Activated CD4-positive, alpha-beta T cell treated with anti-CD3 and anti-CD28 coated beads for 1 hour (primary cell): ENCODE results near the gene AIG1.
A peak's percentile ranks its signal among the peaks of the same experiment; 100 is the strongest.
"Not testable (repeated sequence)": the region's sequence is repeated elsewhere in the genome, so short reads cannot be mapped to it uniquely, and the experiment has no call there.

Source experiments
- DNase-seq: peaks from one replicate; pipeline ENCODE4 v3.0.0-alpha.2; 2020

Gene AIG1

DNA sequence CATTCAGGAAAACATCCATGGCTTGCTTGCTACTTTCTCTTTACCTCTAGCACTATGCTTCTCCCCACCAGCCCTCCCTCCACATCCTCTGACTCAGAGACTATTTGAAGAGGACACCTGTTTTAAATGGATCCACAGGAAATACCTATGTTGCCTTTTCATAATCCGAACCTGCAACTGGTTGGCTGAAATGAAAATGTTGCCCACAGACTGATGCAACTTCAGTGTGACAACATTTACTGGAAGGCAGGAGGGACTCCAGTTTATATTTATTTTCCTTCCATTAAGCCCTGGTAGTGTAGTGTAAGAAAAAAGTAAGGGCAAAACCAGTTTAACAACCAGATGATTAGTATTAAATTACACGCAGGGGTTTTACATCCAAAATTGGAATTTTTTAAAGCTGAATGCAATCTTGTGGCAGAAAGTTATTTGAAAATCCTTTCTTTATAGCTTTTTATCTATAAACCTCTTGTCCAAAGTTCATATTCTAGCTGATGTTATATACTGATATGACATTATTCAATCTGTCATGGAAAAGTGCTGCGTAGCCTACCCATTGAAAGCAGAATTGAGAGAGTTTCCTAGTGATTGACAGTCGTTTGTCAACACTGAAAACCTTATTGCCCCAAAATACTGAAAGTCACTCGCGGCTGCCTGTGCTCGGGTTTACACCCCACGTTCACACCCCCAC is 881 bp upstream of the AIG1 start:
- no peak for DNase-seq

DNA sequence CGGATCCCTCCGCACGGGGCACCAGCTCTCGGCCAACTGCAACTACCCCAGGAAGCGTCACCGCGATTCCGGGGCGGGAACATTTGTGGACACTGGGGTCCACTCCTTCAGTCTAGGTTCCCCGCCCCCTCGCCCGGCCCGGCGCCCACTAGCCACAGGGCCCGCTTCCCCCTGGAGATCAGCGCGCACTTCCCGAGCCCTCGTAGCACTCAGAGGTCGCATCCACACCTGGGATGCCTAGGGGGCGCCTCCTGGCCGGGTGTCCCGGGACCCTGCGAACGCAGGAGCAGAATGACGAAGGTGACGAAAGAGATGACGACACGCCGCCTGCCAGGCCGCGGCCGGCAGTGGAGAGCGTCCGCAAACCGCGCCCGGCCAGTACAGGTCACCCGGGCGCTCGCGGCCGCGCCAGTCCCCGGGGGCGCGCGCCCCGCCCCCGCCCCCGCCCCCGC is 309 bp upstream of the AIG1 start:
- DNase-seq, result peak; percentile 57

- no peak for DNase-seq
Measured at GRCh38 chr6:143061597-143062385, 1.1 kb downstream of the AIG1 start.

DNA sequence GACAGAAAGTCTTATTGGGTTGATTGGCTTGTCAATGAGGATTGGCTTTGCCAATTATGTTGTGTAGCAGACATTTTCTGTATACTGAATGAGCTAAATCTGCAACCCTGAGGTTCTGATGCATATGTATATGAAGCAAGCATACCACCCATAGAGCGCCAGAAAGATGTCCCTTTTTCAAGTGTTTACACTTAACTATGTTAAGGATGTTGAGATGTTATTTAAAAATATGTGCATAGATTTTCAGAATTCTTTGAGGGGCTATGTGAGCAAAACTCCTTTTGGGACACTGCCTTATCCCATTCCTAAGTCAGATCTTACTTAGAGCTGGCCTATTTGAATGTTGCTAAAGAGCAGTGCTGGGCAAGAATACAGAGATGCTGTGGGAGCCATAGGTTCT is 1.9 kb downstream of the AIG1 start:
- DNase-seq, result no peak

DNA sequence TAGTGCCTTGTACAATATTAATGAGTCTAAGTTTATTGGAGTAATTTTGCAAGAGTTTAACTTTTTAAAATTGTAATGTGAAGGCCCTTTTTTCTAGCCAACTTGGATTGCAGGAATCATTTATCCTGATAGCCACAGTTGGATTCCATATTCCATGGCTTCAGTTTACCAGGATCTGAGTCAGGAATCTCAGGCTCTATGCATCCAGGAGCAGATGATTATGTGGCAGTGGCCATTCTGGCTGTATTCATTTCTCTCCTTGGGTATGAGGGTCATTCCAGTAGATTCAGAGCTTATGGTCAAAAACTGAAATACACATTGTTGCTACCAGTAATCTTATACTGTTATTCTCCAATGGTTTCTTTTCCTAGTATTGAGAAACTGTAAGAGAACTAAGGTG is 2.9 kb downstream of the AIG1 start:
- DNase-seq, result no peak

- DNase-seq, result no peak
Measured at GRCh38 chr6:143064271-143064670, 3.6 kb downstream of the AIG1 start.

- no peak for DNase-seq
Measured at GRCh38 chr6:143064951-143065683, 4.4 kb downstream of the AIG1 start.

DNA sequence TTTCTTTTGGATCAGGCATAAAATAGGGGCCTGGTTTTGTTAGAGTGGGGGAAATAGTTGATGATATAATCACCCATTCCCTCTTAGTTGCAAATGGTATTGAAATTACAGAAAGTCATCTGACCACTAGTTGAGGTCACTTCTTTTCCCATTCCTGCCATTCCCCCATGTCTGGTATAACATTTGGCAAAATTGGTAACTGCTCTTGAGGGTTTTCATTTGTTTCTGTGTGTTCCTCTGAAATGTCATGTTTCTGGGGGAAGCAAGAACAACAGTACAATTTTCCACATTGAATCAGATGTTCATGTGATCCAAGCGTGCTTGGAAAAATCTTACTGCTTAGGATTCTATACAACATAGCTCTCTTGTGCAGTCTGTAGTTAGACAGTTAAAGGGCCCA is 7.3 kb downstream of the AIG1 start:
- DNase-seq, result no peak

- no peak for DNase-seq
Measured at GRCh38 chr6:143074101-143074500, 13.4 kb downstream of the AIG1 start.

GRCh38 chr6:143074670-143075318 is 14.1 kb downstream of the AIG1 start:
- no peak for DNase-seq

DNA sequence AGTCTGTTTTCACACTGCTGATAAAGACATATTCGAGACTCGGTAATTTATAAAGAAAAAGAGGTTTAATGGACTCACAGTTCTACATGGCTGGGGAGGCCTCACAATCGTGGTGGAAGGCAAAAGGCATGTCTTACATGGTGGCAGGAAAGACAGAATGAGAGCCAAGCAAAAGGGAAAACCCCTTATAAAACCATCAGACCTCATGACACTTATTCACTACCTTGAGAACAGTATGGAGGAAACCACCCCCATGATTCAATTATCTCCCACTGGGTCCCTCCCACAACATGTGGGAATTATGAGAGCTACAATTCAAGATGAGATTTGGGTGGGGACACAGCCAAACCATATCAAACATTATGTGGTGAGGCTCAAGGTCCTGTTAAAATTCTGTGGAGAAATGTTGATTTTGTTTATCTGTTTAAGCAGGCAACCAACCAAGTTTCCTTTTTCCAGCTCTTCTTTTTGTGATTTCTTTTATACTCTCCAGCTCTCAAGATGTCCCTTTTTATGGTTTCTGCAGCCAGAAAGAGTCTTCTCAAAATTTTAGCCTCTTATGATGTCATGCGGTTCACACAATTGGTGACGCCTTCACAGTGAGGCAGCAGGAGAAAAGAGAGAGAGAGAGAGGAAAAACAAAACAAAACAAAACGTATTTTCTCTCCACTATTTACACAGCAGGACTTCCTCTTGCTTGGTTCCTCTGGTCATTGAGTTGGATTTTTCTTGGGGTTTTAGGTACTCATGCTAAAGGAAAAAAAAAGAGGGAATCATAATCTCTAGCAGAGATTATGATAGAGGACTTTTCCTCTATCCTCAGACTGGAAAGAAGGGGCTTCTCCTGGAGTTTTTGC is 18.0 kb downstream of the AIG1 start:
- DNase-seq, result no peak

DNA sequence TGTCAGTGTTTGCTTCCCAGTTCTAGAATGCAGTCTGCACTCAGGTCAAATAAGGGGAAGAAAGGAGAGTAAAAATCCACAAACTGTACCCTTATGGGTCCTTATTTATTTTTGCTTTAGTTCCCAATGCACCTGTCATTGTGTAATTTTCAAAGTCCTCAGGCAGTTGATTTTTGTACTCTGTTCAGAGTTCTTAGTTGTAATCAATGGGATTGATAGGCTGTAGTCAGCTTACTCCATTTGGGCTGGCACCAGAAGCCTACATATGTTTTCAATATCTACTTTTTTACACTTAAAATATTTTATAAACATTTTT is 18.6 kb downstream of the AIG1 start:
- DNase-seq, result no peak

DNA sequence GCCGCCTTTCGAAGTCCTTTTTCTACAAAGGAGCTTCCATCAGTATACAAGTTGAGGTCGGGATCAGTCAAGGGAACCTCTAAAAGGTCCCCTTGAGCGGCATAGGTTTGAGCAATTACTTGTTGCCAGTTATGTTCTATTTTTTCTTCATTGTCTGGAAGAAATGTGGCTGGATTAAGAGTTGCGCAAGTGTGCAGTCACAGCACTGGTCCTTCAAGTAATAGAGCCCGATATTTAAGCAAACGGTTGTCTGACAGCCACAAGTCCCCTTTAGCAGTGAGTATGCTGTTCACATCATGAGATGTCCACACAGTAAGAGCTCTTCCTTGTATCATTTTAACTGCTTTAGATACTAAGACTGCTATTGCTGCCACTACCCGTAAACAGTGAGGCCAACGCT is 21.6 kb downstream of the AIG1 start:
- not testable (repeated sequence) for DNase-seq

DNA sequence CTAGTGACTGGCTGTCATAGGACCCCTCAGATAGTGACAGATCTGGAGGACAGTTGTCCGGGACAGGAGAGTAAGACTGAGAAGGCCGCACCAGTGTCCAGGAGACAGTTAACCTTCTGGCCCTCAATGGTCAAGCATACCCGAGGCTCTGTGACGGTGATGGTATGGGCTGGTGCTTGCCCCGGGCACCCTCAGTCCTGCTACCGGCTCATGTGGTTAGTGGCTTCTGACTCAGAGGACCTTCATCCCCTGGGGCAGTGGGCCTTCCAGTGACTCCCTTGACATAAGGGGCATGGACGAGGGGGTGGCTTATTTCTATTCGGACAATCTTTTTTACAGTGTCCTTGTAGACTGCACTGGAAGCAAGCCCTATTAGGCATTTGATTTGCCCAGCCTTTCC is 23.3 kb downstream of the AIG1 start:
- DNase-seq, result not testable (repeated sequence)

DNA sequence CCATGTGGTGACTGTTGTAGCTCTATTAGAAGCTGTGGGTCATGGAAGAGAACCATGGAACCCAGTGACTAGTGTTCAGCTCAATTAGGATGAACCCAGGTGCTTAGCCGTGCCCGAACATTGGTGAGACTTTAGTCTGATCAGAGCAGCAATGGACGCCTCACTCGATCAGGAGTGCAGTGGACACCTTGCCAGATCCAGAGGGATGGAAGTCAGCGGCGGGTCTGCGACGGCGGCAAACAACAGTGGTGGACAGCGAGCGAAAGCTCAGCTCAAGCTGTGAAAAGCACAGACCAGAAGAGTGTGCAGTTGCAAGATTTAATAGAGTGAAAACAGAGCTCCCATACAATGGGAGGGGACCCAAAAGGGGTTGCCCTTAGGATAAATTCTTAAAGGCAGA is 26.6 kb downstream of the AIG1 start:
- DNase-seq, result not testable (repeated sequence)

DNA sequence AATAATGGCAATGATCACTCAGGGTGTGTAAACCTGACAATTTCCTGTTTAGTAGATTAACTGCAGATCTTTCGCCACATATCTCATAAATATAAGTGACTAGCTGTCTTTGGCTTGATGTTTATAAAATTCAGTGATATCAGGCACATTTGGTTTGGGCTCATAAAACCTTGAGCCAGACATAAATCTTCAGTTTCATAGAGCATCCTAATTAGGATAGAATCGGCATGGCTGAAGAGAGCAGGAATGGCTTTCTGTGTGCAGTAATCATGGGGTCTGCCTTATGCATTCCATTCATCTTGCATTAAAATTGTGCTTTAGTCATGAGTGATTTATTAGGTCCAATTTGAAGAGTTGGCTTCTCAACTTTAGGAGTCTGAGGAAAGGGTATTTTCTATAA is 27.2 kb downstream of the AIG1 start:
- DNase-seq, result no peak

GRCh38 chr6:143090314-143091044 is 29.8 kb downstream of the AIG1 start:
- DNase-seq, result no peak

DNA sequence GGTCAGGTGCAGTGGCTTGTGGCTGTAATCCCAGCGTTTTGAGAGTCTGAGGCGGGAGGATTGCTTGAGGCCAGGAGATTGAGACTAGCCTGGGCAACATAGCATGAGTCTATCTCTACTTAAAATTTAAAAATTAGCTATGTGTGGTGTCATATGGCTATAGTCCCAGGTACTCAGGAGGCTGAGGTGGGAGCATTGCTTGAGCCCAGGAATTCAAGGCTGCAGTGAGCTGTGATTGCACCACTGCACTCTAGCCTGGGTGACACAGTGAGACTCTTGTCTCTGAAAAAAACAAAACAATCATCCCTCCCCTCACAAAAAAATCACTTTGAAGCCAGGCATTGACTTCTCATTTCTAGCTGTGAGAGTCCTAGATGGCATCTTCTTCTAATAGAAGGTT is 32.1 kb downstream of the AIG1 start:
- DNase-seq, result no peak

DNA sequence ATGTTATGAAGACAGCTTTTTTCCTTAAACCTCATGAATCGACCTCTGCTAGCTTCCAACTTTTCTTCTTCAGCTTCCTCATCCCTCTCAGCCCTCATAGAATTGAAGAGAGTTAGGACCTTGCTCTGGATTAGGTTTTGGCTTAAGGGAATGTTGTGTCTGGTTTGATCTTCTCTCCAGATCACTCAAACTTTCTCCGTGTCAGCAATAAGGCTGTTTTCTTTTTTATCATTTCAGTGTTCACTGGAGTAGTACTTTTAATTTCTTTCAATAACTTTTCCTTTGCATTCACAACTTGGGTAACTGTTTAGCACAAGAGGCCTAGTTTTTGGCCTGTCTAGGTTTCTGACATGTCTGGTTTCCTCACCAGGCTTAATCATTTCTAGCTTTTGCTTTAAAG is 32.6 kb downstream of the AIG1 start:
- no peak for DNase-seq

- DNase-seq, result no peak
Measured at GRCh38 chr6:143096403-143096802, 35.7 kb downstream of the AIG1 start.

DNA sequence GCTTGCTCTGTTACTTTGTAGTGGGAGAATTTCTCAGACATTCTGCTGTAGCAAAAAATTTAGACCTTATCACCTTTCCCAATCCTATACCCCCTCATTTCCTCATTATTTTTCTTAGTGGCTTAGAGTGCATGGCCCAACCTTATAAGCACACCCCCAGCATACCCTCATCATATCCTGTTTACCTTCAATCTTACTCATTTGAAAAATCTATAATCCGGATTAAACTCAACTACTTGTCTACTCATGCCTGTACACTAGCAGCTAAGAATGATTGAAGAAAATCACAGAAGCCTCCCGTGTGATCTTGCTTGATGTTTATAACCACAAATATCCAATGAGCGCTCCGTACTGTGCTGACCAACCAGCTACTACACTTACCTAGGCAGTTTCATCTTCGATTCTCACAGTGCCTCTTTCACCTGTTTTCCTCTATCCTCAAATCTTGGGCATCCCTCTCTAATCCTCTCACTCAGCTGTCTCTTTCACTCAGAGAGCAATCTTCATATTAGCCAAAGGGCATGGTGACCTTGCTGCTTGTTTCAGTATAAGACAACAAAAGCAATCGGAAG is 36.6 kb downstream of the AIG1 start:
- DNase-seq, result no peak
